Measurements from ENCODE around the gene KPNB1. TPM values are rescaled to one million over a fixed set of nuclear protein-coding genes. Genes with fewer than 3 reads are reported as not detected.

The KPNB1 gene
- total RNA-seq, 1 donor from 2014 or later, result 298 TPM

DNA sequence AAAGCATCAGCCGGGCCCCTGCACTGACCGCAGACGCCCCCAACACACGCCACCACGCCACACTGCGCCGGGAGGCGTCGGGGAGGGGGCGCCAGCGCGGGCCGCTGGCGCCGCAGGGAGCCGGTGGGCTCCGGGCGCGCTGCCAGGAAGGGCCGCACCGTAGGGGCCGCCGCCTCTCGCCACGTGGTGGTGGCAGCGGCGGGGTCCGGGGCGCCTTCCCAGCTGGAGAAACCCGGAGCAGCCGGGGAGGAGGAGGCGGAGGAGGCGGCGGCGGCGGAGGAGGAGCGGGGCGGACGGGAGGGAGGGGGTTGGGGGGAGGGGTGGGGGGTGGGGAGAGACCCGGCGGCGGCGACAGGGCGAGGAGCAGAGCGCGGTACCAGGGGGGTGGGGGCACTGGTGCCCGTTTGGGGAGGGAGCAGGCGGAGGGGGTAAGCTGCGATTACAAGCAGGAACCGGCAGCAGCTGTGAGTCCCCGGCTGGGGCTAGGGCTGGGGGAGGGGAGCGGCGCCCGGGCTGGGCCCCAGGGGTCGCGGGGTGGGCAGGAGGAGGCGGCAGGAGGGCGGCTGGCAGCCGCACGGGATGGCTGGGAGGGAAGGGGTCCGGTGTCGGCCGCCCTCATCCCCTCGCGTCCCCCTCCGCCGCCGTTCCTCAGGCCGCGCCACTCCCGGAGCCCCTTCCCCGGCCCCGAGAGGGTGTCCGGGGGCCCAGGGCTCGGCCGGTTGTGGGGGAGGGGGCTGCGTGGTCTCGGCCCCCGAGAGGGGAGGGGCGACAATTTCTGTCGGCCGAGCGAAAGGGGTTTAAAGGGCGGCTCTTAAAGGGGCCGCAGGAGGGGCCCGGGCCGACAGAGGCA lies 44.2 kb downstream of the KPNB1 start, which contains the start of gene TBKBP1:
Gene TBKBP1 (plus strand): TSS at position 431 of the 850 bp plus-strand sequence. CDS start 1,952 bp downstream, outside the sequence.
- Mint-ChIP-seq H3K4me1 (ENCODE audit: low read depth) (peaks cover 24% of the 10 kb centered on the region), H3K4me3 (ENCODE audit: unreplicated experiment) (peak within 1 kb of the TSS; percentile 88), H3K9me3 (ENCODE audit: low read depth) (no peaks in the 10 kb centered on the region), H3K27me3 (ENCODE audit: low read depth) (no peaks in the 10 kb centered on the region), H3K27ac (ENCODE audit: unreplicated experiment) (peak within 1 kb of the TSS; percentile 76), H3K36me3 (ENCODE audit: low read depth) (no peaks in the 10 kb centered on the region)
- TF ChIP-seq, protein P1, sequence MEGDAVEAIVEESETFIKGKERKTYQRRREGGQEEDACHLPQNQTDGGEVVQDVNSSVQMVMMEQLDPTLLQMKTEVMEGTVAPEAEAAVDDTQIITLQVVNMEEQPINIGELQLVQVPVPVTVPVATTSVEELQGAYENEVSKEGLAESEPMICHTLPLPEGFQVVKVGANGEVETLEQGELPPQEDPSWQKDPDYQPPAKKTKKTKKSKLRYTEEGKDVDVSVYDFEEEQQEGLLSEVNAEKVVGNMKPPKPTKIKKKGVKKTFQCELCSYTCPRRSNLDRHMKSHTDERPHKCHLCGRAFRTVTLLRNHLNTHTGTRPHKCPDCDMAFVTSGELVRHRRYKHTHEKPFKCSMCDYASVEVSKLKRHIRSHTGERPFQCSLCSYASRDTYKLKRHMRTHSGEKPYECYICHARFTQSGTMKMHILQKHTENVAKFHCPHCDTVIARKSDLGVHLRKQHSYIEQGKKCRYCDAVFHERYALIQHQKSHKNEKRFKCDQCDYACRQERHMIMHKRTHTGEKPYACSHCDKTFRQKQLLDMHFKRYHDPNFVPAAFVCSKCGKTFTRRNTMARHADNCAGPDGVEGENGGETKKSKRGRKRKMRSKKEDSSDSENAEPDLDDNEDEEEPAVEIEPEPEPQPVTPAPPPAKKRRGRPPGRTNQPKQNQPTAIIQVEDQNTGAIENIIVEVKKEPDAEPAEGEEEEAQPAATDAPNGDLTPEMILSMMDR (IDR thresholded peaks at IDR 0.05), result no peak
- peak; percentile 86 for DNase-seq (ENCODE audit: low spot score)

DNA sequence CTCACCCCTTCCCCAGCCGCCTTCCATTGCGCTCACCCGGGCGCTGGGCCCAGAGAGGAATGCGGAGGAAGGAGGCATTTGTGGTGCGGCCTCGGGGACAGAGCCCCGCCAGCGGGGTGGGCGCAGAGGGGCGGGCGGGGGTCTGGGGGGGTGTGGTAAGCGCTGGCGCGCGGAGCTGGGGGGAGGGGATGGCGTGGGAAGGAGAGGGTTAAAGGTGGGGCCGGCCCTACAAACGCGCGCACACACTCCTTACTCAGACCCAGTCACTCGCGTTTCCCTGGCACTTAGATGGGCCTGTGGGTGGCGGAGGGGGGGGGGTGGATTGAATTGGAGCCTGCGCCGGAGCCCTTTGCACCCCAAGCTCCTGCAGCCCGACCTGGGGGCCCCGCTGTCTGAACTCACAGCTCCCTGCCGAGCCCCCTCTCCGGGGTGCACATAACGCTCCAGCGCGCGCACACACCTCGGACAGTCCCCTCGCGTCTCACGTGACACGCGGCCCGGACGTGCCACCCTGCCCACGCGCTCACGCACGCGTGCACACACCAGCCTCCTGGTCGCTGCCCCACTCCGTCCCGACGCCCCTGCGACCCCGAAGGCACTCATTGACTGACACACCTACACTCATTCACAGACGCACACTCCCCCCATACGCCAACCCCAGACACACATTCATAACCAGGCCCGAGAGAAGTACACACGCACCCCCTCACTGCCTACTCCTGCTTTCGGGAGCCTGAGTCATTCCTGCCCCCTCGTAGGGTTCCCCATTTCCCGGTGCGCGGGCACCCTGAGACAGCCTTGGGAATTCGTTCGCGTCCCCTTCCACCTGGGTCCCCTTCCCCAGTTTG lies 45.1 kb downstream of the KPNB1 start:
- Mint-ChIP-seq H3K27me3 (ENCODE audit: low read depth) (no peaks in the 10 kb centered on the region), H3K9me3 (ENCODE audit: low read depth) (no peaks in the 10 kb centered on the region), H3K4me3 (ENCODE audit: unreplicated experiment) (peak overlapping the region; percentile 86), H3K27ac (ENCODE audit: unreplicated experiment) (peak overlapping the region; percentile 64), H3K36me3 (ENCODE audit: low read depth) (peaks cover 3% of the 10 kb centered on the region), H3K4me1 (ENCODE audit: low read depth) (peaks cover 24% of the 10 kb centered on the region)
- TF ChIP-seq, protein P1 (IDR thresholded peaks at IDR 0.05), result peak; percentile 9
- DNase-seq (ENCODE audit: low spot score), result peak; percentile 87

DNA sequence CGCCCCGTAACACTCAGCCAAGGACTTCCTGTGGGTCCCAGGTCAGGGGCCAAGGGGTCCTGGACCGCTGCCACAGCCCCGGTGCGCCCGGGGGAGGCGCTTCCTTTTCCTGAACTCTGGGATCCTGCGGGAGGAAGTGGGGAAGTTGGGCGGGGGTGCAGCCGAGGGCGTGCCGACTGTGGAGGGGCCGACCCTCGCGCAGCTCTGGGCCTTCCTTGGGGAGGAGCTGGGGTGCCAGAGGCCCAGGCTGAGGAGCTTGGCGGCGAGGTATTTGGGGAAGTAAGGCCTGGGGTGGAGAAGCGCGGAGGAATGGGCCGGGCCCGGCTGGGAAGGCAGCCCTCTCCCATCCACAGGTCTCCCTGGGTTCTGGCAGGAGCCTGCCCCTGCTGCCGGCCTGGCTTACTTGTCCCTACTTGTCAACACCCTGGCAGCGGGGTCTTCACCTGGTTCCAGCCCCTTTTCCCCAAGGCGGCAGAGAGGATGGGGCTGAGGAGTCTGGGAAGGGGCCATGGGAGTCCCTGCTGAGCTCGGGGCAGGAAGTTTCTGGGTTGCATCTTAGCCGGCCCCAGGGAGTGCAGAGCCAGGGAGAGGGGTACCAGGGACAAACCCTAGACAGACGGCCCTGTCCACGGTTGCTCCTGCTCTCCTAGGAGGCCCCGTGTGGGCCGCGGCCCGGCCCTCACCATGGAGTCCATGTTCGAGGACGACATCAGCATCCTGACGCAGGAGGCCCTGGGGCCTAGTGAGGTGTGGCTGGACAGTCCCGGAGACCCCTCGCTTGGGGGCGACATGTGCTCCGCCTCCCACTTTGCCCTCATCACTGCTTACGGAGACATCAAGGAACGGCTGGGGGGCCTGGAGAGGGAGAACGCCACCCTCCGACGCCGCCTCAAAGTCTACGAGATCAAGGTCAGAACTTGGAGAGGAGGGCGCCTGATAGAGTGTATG lies 46.0 kb downstream of the KPNB1 start:
- peak; percentile 90 for DNase-seq (ENCODE audit: low spot score)
- Mint-ChIP-seq H3K9me3 (ENCODE audit: low read depth) (no peaks in the 10 kb centered on the region), H3K27ac (ENCODE audit: unreplicated experiment) (peak overlapping the region; percentile 64)

DNA sequence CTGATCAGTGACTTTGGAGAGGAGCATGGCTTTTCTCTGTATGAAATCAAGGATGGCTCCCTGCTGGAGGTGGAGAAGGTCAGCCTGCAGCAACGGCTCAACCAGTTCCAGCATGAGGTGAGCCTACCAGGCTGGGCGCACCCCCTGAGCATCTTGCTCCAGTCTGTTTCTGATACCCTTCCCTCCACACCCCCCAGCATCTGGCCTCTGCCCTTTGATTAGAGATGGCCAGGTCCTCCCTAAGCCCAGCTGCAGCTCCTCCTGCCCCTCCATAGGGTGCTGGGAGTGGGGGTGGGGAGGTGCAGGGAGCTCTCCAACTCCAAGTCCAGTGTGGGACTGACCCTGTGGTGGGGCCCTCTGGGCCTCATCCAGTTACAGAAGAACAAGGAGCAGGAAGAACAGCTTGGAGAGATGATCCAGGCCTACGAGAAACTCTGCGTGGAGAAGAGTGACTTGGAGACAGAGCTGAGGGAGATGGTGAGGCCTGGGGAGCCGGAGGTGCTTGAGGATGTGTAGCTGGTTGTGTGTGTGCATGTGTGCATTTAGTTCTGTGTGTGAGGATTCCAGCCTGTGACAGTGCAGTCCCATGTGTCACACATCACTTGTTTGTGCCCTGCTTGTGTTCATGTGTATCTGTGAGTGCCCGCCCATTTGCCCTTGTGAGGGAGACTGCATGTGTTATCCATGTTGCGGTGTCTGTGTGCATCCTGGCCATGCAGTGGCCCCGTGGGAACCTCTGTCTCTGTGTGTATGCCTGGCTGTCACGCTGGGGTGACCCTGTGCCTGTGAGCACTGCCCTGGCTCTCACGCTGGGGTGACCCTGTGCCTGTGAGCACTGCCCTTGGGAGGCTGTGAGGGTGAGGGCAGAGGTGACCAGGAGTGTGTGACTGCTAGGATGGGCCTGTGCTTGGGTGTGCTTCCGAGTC lies 47.3 kb downstream of the KPNB1 start:
- Mint-ChIP-seq H3K27ac (ENCODE audit: unreplicated experiment) (no peak overlapping the region), H3K4me3 (ENCODE audit: unreplicated experiment) (no peak overlapping the region), H3K9me3 (ENCODE audit: low read depth) (no peaks in the 10 kb centered on the region), H3K27me3 (ENCODE audit: low read depth) (no peaks in the 10 kb centered on the region), H3K36me3 (ENCODE audit: low read depth) (peaks cover 6% of the 10 kb centered on the region), H3K4me1 (ENCODE audit: low read depth) (peaks cover 24% of the 10 kb centered on the region)
- TF ChIP-seq, protein P1 (IDR thresholded peaks at IDR 0.05), result no peak
- peak; percentile 51 for DNase-seq (ENCODE audit: low spot score)

More for the DNA sequence above, 46.0 kb downstream of the KPNB1 start:
- peaks cover 24% of the 10 kb centered on the region for H3K4me1 Mint-ChIP-seq (ENCODE audit: low read depth)
- H3K27me3 Mint-ChIP-seq (ENCODE audit: low read depth), result no peaks in the 10 kb centered on the region
- peaks cover 5% of the 10 kb centered on the region for H3K36me3 Mint-ChIP-seq (ENCODE audit: low read depth)
- TF ChIP-seq, protein P1 (IDR thresholded peaks at IDR 0.05), result no peak
- H3K4me3 Mint-ChIP-seq (ENCODE audit: unreplicated experiment), result peak overlapping the region; percentile 86
